Heart left ventricle (tissue), 16 donors: ENCODE data around the gene IPCEF1. TPM values are rescaled to one million over a fixed set of nuclear protein-coding genes. Genes with fewer than 3 reads are reported as not detected.

Source experiments
- ATAC-seq, 4 donors: fragments of 200-7000 bp; cut with Tn5 transposase; one replicate each; pipeline ENCODE4 v1.9.1; 2020 to 2022; ENCODE audit warnings: moderate library complexity in 4 of 4, mild to moderate bottlenecking in 3 of 4, moderate number of reproducible peaks in 1 of 4
- DNase-seq, 5 donors: peaks; one replicate each; pipeline ENCODE4 v3.0.0-alpha.2; 2020
- H3K27ac ChIP-seq, 12 donors: fragments of 200-600 bp; sonication (generic) in 4 of 12; one replicate each; pipeline versions ENCODE4 v1.5.0 to v1.8.0; 2016 to 2022; ENCODE audit warnings: mild to moderate bottlenecking in 2 of 12
- H3K27me3 ChIP-seq, 9 donors: fragments of 200-600 bp; sonication (generic) in 2 of 9; one replicate each; pipeline versions ENCODE4 v1.5.1 to v1.8.0; 2016 to 2022; ENCODE audit warnings: mild to moderate bottlenecking in 3 of 9
- H3K36me3 ChIP-seq, 9 donors: fragments of 200-600 bp; sonication (generic) in 2 of 9; one replicate each; pipeline versions ENCODE4 v1.5.0 to v1.8.0; 2018 to 2022; ENCODE audit warnings: mild to moderate bottlenecking in 2 of 9
- H3K4me1 ChIP-seq, 12 donors: fragments of 200-600 bp; sonication (generic) in 4 of 12; one replicate each; pipeline versions ENCODE4 v1.5.0 to v1.8.0; 2016 to 2022; ENCODE audit warnings: mild to moderate bottlenecking in 3 of 12
- H3K4me3 ChIP-seq, 12 donors: fragments of 200-600 bp; sonication (generic) in 4 of 12; one replicate each; pipeline versions ENCODE4 v1.5.0 to v1.8.0; 2017 to 2022; ENCODE audit warnings: mild to moderate bottlenecking in 9 of 12, moderate library complexity in 4 of 12
- H3K9me3 ChIP-seq, 12 donors: fragments of 200-600 bp; sonication (generic) in 4 of 12; one replicate each; pipeline versions ENCODE4 v1.5.0 to v1.8.0; 2016 to 2022; ENCODE audit warnings: mild to moderate bottlenecking in 1 of 12
- POLR2A ChIP-seq, 2 donors: fragments of 450-650 bp; IDR thresholded peaks; one replicate each; pipeline ENCODE4 v1.6.1; 2017; ENCODE audit warnings: antibody characterized with exemption in 2 of 2, mild to moderate bottlenecking in 2 of 2, moderate library complexity in 2 of 2
- WGBS, 4 donors: extraction: QIAGEN DNeasy Blood & Tissue Kit in 2 of 4; methylation state at CpG; one replicate each; pipeline versions ENCODE4 v1.1.5 to v1.1.7; 2013 to 2018; 5-methylcytosine and 5-hydroxymethylcytosine counted together
- intact Hi-C, 10 donors: fragments of 100-400 bp; cut with DNase I; formaldehyde crosslinking; loops; one replicate each; pipeline versions ENCODE4 v1.11.1 to v1.14.2; 2022
- polyA plus RNA-seq, 2 donors: library from polyadenylated mRNA; stranded (reverse); fragments of 200-250 nt; gene quantifications; one replicate each; pipeline ENCODE4 v1.2.3, GENCODE V29; 2013
- total RNA-seq, 9 donors: library from RNA; depleted of rRNA in 2 of 9; stranded (reverse); fragments of >200 nt in 2 of 9; fragmentation: NEBNext Ultra II Directional in 3 of 9; extraction: Animal tissue kit (Norgen Biotek cat#: 25700) in 3 of 9; gene quantifications; one replicate each; pipeline versions ENCODE4 v1.1.0 to v1.2.4, GENCODE V29; 2016 to 2023
- TF ChIP-seq, protein P1 (sequence below), 12 donors: fragments of 200-600 bp; sonication (generic) in 4 of 12; IDR thresholded peaks; one replicate each; pipeline versions ENCODE4 v1.5.0 to v1.8.0; 2018 to 2022; ENCODE audit warnings: antibody characterized with exemption in 12 of 12, mild to moderate bottlenecking in 5 of 12
- donor health status: ischemic (EF 13 %, LVEDD 7.1; RV severe dilation, severe dysfunction).
- donor health status: healthy with polysubstance abuse.
- donor health status: DM: no; HTN: yes; CAD: no.
- donor health status: DM: no; HTN: no; CAD: no.
- donor health status: ischemic (EF 25% LVEDD 6.9; RV normal size, moderate dysfunction).
- donor health status: ischemic (EF 25% LVEDD 5.7; RV mildly dilated, moderate dysfunction).
- donor health status: healthy.
- donor health status: DM: yes; HTN: yes; CAD: no.
- donor health status: ischemic (EF 35%, LVEDD 5.7; RV mildly dilated, moderate dysfunction).
- donor health status: nonischemic (EF 11% LVEDD 7.7; RV severe dilation, severe dysfunction).
- donor health status: DM: yes; HTN: yes; CAD: no.
- donor health status: PGD.
- donor health status: ischemic (EF 29% LVEDD 5.4; RV normal size, mild dysfunction).
- donor health status: nonischemic (EF 23%, LVEDD 6.1; RV moderate dilation, normal function).

IPCEF1 gene
- total and polyA plus RNA-seq, 11 donors = 0.10 to 4.1 (median 0.35) TPM

DNA sequence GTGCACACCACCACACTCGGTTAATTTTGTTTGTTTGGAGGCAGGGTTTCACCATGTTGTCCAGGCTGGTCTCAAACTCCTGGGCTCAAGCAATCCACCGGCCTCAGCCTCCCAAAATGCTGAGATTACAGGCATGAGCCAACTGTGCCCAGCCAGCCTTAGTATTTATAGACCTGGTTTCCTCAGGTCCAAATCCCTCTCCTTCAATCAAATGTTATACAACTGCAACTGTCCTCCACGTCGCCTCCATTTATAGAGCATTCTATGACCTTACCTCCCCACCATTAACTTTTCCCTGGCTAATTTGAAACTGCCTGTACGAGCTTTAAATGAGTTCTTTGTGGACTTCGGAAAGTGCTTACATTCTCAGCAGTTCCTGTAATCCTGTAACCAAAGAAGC, 39.3 kb upstream of the IPCEF1 start:
- DNase-seq (no peak), ATAC-seq (peak in 2 of 4 donors; percentile 65 to 69)
- intact Hi-C loops = no loop called here
- no peaks in the 10 kb centered on the region for H3K27me3 ChIP-seq
- no peaks in the 10 kb centered on the region for H3K9me3 ChIP-seq
- 77 to 88% (median 83%) methylated on average over 6 of the region's 6 CpGs for WGBS, 4 donors
- H3K4me1 ChIP-seq = peaks cover 0 to 4% (median 0%) of the 10 kb centered on the region in 12 donors
- TF ChIP-seq POLR2A (IDR thresholded peaks at IDR 0.05) = no peak
- TF ChIP-seq, protein P1, sequence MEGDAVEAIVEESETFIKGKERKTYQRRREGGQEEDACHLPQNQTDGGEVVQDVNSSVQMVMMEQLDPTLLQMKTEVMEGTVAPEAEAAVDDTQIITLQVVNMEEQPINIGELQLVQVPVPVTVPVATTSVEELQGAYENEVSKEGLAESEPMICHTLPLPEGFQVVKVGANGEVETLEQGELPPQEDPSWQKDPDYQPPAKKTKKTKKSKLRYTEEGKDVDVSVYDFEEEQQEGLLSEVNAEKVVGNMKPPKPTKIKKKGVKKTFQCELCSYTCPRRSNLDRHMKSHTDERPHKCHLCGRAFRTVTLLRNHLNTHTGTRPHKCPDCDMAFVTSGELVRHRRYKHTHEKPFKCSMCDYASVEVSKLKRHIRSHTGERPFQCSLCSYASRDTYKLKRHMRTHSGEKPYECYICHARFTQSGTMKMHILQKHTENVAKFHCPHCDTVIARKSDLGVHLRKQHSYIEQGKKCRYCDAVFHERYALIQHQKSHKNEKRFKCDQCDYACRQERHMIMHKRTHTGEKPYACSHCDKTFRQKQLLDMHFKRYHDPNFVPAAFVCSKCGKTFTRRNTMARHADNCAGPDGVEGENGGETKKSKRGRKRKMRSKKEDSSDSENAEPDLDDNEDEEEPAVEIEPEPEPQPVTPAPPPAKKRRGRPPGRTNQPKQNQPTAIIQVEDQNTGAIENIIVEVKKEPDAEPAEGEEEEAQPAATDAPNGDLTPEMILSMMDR (IDR thresholded peaks at IDR 0.05) = no peak
- H3K36me3 ChIP-seq = peaks cover 0 to 2% (median 0%) of the 10 kb centered on the region in 9 donors
- H3K4me3 ChIP-seq = no peak overlapping the region
- H3K27ac ChIP-seq = no peak overlapping the region

DNA sequence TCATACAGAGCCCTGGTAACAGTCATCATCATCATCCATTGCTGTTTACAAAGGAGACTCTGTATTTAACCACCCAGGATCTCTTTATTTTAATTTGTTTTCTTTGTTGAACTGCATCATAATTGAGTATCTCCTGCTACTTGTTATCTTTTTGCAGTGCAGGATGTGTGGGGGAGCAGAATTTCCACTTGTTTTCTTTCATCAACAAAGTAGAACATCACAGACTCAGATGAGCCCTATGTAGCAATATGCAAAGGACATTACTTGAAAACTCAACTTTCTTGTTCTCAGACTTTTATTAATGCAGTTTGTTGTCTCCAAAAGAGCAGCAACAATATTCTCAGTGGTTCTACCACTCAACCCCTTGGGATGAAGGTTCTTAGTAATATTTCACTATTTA, 38.7 kb upstream of the IPCEF1 start:
- intact Hi-C loops = no loop called here
- Histone ChIP-seq H3K9me3 (no peaks in the 10 kb centered on the region), H3K27ac (no peak overlapping the region), H3K27me3 (no peaks in the 10 kb centered on the region), H3K36me3 (no peaks in the 10 kb centered on the region), H3K4me3 (no peak overlapping the region), H3K4me1 (peaks cover 0 to 4% (median 0%) of the 10 kb centered on the region in 12 donors)
- DNase-seq (no peak), ATAC-seq (no peak)
- TF ChIP-seq, protein P1 (IDR thresholded peaks at IDR 0.05) = no peak
- no peak for TF ChIP-seq POLR2A (IDR thresholded peaks at IDR 0.05)

DNA sequence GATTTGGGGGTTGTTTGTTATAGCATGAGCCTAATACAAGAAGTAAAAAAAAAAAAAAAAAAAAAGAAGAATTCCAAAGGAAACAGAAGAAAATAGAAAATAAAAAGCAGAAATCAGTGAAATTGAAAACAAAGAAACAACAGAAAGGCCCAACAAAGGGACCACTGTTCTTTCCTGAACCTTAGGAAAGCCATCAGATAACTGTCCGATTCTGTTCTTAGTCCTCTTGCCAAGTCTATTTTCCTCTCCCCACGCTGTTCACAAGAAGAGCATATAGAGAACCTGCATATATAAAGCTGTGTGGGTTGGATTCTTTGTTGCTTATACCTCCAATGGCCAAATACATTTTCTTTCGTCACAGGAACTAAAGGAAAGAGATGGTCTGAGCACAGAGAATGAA, 38.0 kb upstream of the IPCEF1 start:
- Histone ChIP-seq H3K4me3 (no peak overlapping the region), H3K27ac (no peak overlapping the region), H3K36me3 (no peaks in the 10 kb centered on the region), H3K4me1 (peaks cover 0 to 4% (median 0%) of the 10 kb centered on the region in 12 donors), H3K27me3 (no peaks in the 10 kb centered on the region), H3K9me3 (peaks cover 0 to 1% (median 0%) of the 10 kb centered on the region in 12 donors)
- ATAC-seq (no peak), DNase-seq (no peak)
- 59 to 66% (median 64%) methylated on average over 3 of the region's 3 CpGs for WGBS, 4 donors
- TF ChIP-seq, protein P1 (IDR thresholded peaks at IDR 0.05) = no peak
- no peak for TF ChIP-seq POLR2A (IDR thresholded peaks at IDR 0.05)
- intact Hi-C loops = no loop called here

DNA sequence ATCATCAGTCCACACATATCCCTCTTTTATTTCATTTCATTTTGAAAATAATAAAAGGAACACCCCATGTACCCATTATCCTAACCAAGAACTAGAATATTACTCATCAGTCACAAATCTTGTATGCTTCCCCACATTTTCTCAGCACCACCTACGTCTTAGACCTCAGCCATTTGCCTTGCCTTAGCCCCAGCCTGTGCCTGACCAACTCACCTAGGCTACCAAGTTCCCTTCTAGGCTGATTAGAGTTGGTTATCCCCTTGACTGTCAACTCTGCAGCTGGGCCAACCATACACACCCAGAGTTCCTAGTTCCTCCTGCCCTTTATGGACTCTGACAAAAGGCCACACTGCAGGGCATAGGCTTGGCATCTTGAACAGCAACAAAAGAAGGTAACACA, 33.4 kb upstream of the IPCEF1 start:
- ATAC-seq (no peak), DNase-seq (no peak)
- no peaks in the 10 kb centered on the region for H3K27me3 ChIP-seq
- H3K4me3 ChIP-seq = no peak overlapping the region
- no peaks in the 10 kb centered on the region for H3K36me3 ChIP-seq
- intact Hi-C loops = no loop called here
- 97 to 100% (median 98%) methylated on average over 1 of the region's 1 CpG for WGBS, 4 donors
- H3K9me3 ChIP-seq = peaks cover 0 to 7% (median 0%) of the 10 kb centered on the region in 12 donors
- no peaks in the 10 kb centered on the region for H3K4me1 ChIP-seq
- no peak for TF ChIP-seq POLR2A (IDR thresholded peaks at IDR 0.05)
- TF ChIP-seq, protein P1 (IDR thresholded peaks at IDR 0.05) = no peak
- H3K27ac ChIP-seq = no peak overlapping the region
